Glomerular visceral epithelial cell (primary cell): Measurements from ENCODE around the gene SPACA5.
"Not testable (repeated sequence)": the region's sequence is repeated elsewhere in the genome, so short reads cannot be mapped to it uniquely, and the experiment has no call there.

Experiments used
- DNase-seq: peaks from one replicate; pipeline ENCODE4 v3.0.0-alpha.2; 2016; ENCODE audit errors: extremely low spot score

The SPACA5 gene

DNA sequence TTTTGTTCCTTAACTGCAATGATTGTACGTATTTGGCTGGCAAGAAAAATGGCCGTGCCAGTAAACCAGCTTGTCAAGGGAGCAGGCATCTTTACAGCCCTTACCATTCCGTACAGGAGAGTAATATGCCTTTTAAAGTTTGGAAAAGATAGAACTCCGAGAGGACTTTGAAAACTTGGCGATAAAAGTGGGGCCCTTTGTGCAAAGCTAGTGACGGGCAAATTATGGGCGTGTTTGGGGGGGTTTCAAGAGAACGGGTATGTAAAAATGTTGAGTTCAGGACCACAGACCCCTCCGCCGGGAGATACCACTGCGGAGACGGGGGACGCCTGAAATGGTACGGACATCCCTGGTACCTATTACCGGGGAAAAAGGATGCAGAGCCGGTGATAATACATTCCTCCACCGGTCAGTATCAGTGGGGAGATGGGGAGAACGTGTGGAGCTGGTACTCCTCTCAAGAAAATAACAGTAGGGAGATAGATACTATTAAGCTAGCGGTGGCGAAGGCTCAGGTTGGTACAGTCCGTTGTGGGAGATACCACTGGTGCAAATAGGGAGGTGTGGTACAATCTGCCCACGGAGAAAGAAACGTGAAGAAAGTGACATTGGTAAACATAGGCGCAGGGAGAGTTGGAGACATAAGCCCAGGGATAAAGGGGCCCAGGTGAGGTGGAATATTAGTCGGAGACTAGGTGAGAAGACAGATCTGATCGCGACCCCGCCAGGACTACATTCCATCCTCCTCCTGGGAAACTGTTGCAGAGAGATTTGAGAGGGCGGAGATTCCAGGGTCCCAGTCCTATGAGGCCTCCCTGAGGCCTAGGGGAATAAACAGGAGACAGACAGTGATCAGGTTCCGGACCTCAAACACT is 14.5 kb downstream of the SPACA5 start:
- peak; percentile 76 for DNase-seq

DNA sequence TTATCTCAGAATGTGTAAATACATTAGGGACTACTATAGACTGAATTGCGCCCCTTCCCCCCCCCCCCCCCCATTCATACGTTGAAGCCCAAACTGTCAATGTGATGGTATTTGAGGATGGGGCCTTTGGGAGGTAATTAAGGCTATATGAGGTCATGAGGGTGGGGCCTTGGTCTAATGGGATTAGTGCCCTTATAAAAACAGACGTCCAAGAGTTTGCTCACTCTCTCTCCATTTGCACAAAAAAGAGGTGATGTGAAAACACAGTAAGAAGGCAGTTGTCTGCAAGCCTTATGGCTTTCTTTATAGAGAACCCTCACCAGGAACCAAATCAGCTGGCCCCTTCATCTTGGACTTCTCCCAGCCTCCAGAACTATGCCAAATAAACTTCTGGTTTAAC is 15.3 kb downstream of the SPACA5 start:
- DNase-seq = no peak

DNA sequence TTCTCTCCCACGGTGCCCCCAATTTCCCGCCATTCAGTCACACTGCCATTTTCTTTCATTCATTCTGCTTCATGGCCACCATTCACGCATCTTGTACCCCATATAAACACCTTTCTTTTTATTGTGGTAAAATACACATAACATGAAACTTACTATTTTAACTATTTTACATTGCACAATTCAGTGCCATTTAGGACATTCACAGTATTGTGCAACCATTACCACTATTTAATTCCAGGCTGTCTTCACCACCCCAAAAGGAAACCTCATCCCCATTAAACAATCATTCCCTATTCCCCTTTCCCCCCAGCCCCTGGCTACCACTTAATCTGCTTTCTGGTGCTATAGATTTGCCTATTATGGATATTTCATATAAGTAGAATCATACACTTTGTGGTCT is 15.9 kb downstream of the SPACA5 start:
- no peak for DNase-seq

GRCh38 chrX:48025561-48025960 is 18.8 kb downstream of the SPACA5 start:
- DNase-seq = peak; percentile 62

DNA sequence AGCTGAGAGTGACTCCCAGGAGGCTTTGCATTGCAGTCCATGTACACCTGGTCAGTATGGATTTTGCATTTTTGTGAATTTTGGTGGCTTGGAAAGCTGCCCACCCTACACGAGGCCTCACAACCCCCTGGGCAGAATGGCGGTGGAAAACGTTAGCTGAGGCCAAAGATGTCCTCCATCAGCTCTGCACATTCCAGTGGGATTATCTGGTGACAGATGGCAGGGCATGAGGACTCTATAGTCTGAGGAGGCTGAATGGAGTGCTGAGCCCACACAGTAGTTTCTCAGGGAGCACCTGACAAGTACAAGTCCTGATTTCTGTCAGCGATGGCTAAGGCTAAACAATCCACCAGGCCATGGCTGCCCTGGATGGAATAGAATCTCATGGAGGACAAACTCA is 20.8 kb downstream of the SPACA5 start:
- not testable (repeated sequence) for DNase-seq

GRCh38 chrX:48028091-48028490 is 21.3 kb downstream of the SPACA5 start:
- DNase-seq = no peak

DNA sequence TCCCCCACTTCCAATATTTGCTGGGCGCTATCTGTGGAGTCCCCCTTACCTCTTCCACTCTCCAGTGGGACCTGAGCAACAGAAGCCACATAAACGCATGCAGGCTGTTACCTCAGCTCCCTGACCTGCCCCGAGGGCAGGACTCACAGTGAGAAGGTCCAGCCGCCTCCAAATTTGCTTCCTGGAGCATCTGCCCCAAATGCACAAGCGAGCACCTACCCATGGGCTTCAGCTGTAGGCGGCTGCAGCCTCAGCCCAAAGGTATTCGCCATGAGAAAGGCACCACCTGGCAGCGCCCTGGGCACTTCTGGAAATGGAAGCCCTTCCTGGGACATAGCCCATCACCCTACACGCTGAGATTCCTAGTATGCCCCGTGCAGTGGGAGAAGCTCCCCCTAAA is 23.4 kb downstream of the SPACA5 start:
- DNase-seq = no peak

DNA sequence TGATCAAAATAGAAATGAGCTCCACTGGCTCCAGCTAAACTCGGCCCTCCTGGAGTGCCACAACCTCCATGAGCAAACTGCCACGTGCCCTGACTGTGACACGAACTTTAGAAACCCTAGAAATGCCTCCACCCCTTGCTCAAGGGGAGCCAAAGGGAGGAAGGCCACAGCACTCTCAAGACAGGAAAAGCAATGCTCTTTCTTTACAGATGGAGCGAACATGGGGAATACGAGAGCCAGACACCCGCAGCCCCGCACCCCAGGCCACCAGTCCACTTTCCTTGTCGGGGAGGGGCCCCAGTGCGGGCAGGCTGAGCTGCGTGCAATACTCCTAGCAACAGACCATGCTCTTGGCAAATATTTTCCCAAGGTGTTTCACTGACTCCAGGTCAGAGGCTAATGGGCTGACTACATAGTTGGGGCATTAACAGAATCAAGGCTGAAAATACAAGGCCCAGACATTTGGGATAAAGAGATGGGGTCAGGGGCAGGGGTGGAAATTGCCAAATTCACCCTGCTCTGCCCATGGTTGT is 23.9 kb downstream of the SPACA5 start:
- not testable (repeated sequence) for DNase-seq

DNA sequence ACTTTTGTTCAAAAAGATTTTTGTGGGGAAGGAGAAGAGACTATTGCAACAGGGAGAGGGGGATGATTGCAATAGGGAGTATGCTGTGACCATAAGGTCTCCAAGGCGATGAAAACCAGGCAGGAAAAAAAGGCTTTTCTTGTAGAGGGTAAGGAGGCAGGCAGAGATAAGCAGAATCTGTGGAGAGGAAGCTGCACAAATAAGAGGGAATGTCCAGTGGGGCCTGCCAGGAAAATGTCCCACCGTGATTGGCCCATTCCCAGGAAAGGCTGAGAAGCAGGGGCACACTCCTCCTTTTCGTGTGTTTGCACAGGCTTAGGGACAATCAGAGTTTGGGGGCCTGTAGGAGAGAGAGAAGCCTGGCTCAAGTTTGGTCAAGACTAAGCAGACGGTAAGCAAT is 29.1 kb downstream of the SPACA5 start:
- no peak for DNase-seq

- DNase-seq = no peak
Observed at GRCh38 chrX:48043056-48043455, 36.3 kb downstream of the SPACA5 start.

- no peak for DNase-seq
Observed at GRCh38 chrX:48045410-48046311, 38.9 kb downstream of the SPACA5 start.

- DNase-seq = no peak
Observed at GRCh38 chrX:48046846-48047245, 40.1 kb downstream of the SPACA5 start.

GRCh38 chrX:48058621-48059295 is 52.0 kb downstream of the SPACA5 start:
- no peak for DNase-seq

GRCh38 chrX:48059296-48059639 is 52.5 kb downstream of the SPACA5 start:
- DNase-seq = no peak
